Activated effector memory CD4-positive, alpha-beta T cell treated with Interleukin-2 at 50 U/mL for 16 hours (primary cell): Measurements from ENCODE around the gene SLC16A3.

Experiments
- DNase-seq: peaks from one replicate; pipeline ENCODE4 v3.0.0-alpha.2; 2020

SLC16A3 gene

GRCh38 chr17:82224666-82225065 is 4.2 kb upstream of the SLC16A3 start:
- no peak for DNase-seq

- no peak for DNase-seq
These were observed 3.3 kb upstream of the SLC16A3 start for GRCh38 chr17:82225368-82226029.

- DNase-seq: no peak
These were observed 2.6 kb upstream of the SLC16A3 start for GRCh38 chr17:82226146-82226808.

- no peak for DNase-seq
These were observed 1.8 kb upstream of the SLC16A3 start for GRCh38 chr17:82226809-82227628.

- DNase-seq: no peak
These were observed 1.1 kb upstream of the SLC16A3 start for GRCh38 chr17:82227629-82228277.

GRCh38 chr17:82228278-82228841 is 482 bp upstream of the SLC16A3 start:
- DNase-seq: peak; percentile 57

- no peak for DNase-seq
These were observed 1.1 kb downstream of the SLC16A3 start for GRCh38 chr17:82229698-82230608.

GRCh38 chr17:82230609-82231311 is 1.9 kb downstream of the SLC16A3 start:
- DNase-seq: peak; percentile 37

GRCh38 chr17:82231312-82231561 is 2.4 kb downstream of the SLC16A3 start:
- no peak for DNase-seq

- DNase-seq: no peak
These were observed 2.9 kb downstream of the SLC16A3 start for GRCh38 chr17:82231562-82232321.

- no peak for DNase-seq
These were observed 3.5 kb downstream of the SLC16A3 start for GRCh38 chr17:82232322-82232820.

- DNase-seq: no peak
These were observed 4.3 kb downstream of the SLC16A3 start for GRCh38 chr17:82232876-82233785.

- no peak for DNase-seq
These were observed 5.6 kb downstream of the SLC16A3 start for GRCh38 chr17:82234211-82235055.

- no peak for DNase-seq
These were observed 6.4 kb downstream of the SLC16A3 start for GRCh38 chr17:82235056-82235774.

- DNase-seq: no peak
These were observed 6.9 kb downstream of the SLC16A3 start for GRCh38 chr17:82235775-82236141.

- peak; percentile 54 for DNase-seq
These were observed 7.5 kb downstream of the SLC16A3 start for GRCh38 chr17:82236142-82236971.
